Peyer's patch (tissue), 4 donors: ENCODE results near the gene EFCAB8. TPM values are rescaled to one million over a fixed set of nuclear protein-coding genes. Genes with fewer than 3 reads are reported as not detected.

Experiments
- DNase-seq, 3 donors: peaks; one replicate each; pipeline ENCODE4 v3.0.0-alpha.2; 2017 to 2019
- H3K27ac ChIP-seq, 4 donors: fragments of 200-600 bp; sonication (generic); one replicate each; pipeline ENCODE4 v1.5.1; 2016 to 2019
- H3K27me3 ChIP-seq, 2 donors: fragments of 200-600 bp; sonication (generic); one replicate each; pipeline ENCODE4 v1.5.1; 2019
- H3K36me3 ChIP-seq, 3 donors: fragments of 200-600 bp; sonication (generic); one replicate each; pipeline ENCODE4 v1.5.1; 2016 to 2019
- H3K4me1 ChIP-seq, 4 donors: fragments of 200-600 bp; sonication (generic); one replicate each; pipeline ENCODE4 v1.5.1; 2016 to 2019
- H3K4me3 ChIP-seq, 4 donors: fragments of 200-600 bp; sonication (generic); 1 replicate in 3 of 4; 2 replicates in 1 of 4; pipeline ENCODE4 v1.5.1; 2016 to 2019; ENCODE audit warnings: mild to moderate bottlenecking in 1 of 4
- H3K9me3 ChIP-seq, 4 donors: fragments of 200-600 bp; sonication (generic); one replicate each; pipeline ENCODE4 v1.5.1; 2016 to 2019; ENCODE audit warnings: mild to moderate bottlenecking in 1 of 4
- CTCF ChIP-seq, 6 experiments: fragments of 450-650 bp in 4 of 6; fragments of 200-600 bp in 2 of 6; sonication (generic) in 1 of 6; IDR thresholded peaks; one replicate each; pipeline ENCODE4 v1.5.1; 2017 to 2019; ENCODE audit warnings: antibody characterized with exemption in 6 of 6, mild to moderate bottlenecking in 3 of 6, moderate library complexity in 1 of 6
- POLR2A ChIP-seq, 2 donors: fragments of 450-650 bp; IDR thresholded peaks; one replicate each; pipeline ENCODE4 v1.5.1; 2017; ENCODE audit warnings: antibody characterized with exemption in 2 of 2, mild to moderate bottlenecking in 2 of 2, moderate library complexity in 2 of 2
- total RNA-seq, 4 donors: library from RNA; depleted of rRNA; stranded (reverse); fragments of >200 nt; gene quantifications; one replicate each; pipeline ENCODE4 v1.1.0, GENCODE V29; 2016

Gene EFCAB8
- under 1 TPM in 1 of 4 donors, not detected in 3; 0.83 TPM for total RNA-seq

- no peak within 1 kb of the TSS for H3K4me3 ChIP-seq
- H3K9me3 ChIP-seq = no peaks in the 10 kb centered on the region
- H3K4me1 ChIP-seq = no peaks in the 10 kb centered on the region
- H3K27me3 ChIP-seq = no peaks in the 10 kb centered on the region
- no peak for DNase-seq
- no peak within 1 kb of the TSS for H3K27ac ChIP-seq
- no peak for TF ChIP-seq POLR2A (IDR thresholded peaks at IDR 0.05)
- peaks cover 0 to 21% (median 0%) of the 10 kb centered on the region in 3 donors for H3K36me3 ChIP-seq
These were observed at the start of gene EFCAB8 for GRCh38 chr20:32858701-32859372. EFCAB8 (plus strand) TSS chr20:32858923; CDS start chr20:32863793, 4,870 bp downstream.

- H3K27ac ChIP-seq = no peak overlapping the region
- no peak overlapping the region for H3K4me3 ChIP-seq
- TF ChIP-seq CTCF (IDR thresholded peaks at IDR 0.05) = no peak
- TF ChIP-seq POLR2A (IDR thresholded peaks at IDR 0.05) = no peak
- H3K36me3 ChIP-seq = no peaks in the 10 kb centered on the region
- no peaks in the 10 kb centered on the region for H3K4me1 ChIP-seq
- H3K27me3 ChIP-seq = no peaks in the 10 kb centered on the region
- DNase-seq = no peak
- no peaks in the 10 kb centered on the region for H3K9me3 ChIP-seq
These were observed 48.8 kb upstream of the EFCAB8 start for GRCh38 chr20:32809907-32810306.

- no peak for DNase-seq
- TF ChIP-seq POLR2A (IDR thresholded peaks at IDR 0.05) = no peak
- TF ChIP-seq CTCF (IDR thresholded peaks at IDR 0.05) = no peak
- no peak overlapping the region for H3K27ac ChIP-seq
- H3K27me3 ChIP-seq = no peaks in the 10 kb centered on the region
- H3K4me3 ChIP-seq = no peak overlapping the region
- no peaks in the 10 kb centered on the region for H3K36me3 ChIP-seq
- H3K4me1 ChIP-seq = no peaks in the 10 kb centered on the region
- no peaks in the 10 kb centered on the region for H3K9me3 ChIP-seq
These were observed 47.8 kb upstream of the EFCAB8 start for GRCh38 chr20:32810941-32811340.

- Histone ChIP-seq H3K27ac (no peak overlapping the region), H3K4me3 (no peak overlapping the region), H3K4me1 (no peaks in the 10 kb centered on the region), H3K27me3 (no peaks in the 10 kb centered on the region), H3K9me3 (no peaks in the 10 kb centered on the region), H3K36me3 (no peaks in the 10 kb centered on the region)
- TF ChIP-seq CTCF (IDR thresholded peaks at IDR 0.05) (no peak), POLR2A (IDR thresholded peaks at IDR 0.05) (no peak)
- DNase-seq = no peak
These were observed 46.8 kb upstream of the EFCAB8 start for GRCh38 chr20:32811886-32812285.

- peaks cover 0 to 32% (median 3%) of the 10 kb centered on the region in 4 donors for H3K4me1 ChIP-seq
- H3K27me3 ChIP-seq = no peaks in the 10 kb centered on the region
- no peaks in the 10 kb centered on the region for H3K9me3 ChIP-seq
- peak overlapping the region; percentile 93 to 97 (median 95) for H3K27ac ChIP-seq
- DNase-seq = peak in 1 of 3 donors; percentile 61
- peak overlapping the region; percentile 70 to 96 (median 86) for H3K4me3 ChIP-seq
- no peaks in the 10 kb centered on the region for H3K36me3 ChIP-seq
- TF ChIP-seq POLR2A (IDR thresholded peaks at IDR 0.05) (no peak), CTCF (IDR thresholded peaks at IDR 0.05) (no peak)
These were observed 38.6 kb upstream of the EFCAB8 start for GRCh38 chr20:32819992-32820697.
